NCI-H748 (cell line): ENCODE data around the gene RAB28.
A peak's percentile ranks its signal among the peaks of the same experiment; 100 is the strongest.
"Not testable (repeated sequence)": the region's sequence is repeated elsewhere in the genome, so short reads cannot be mapped to it uniquely, and the experiment has no call there.

Experiments
- DNase-seq: peaks from one replicate; lab custom pipeline; 2025; ENCODE audit not compliant: unreplicated experiment; lab: John Stamatoyannopoulos, UW

The RAB28 gene

GRCh38 chr4:13452927-13453579 is 31.1 kb downstream of the RAB28 start:
- DNase-seq = no peak

GRCh38 chr4:13449590-13449989 is 34.5 kb downstream of the RAB28 start:
- DNase-seq = no peak

GRCh38 chr4:13445841-13446790 is 38.0 kb downstream of the RAB28 start:
- DNase-seq = no peak

- no peak for DNase-seq
Measured at GRCh38 chr4:13441506-13441905, 42.6 kb downstream of the RAB28 start.

GRCh38 chr4:13436962-13437361 is 47.2 kb downstream of the RAB28 start:
- DNase-seq = no peak

- DNase-seq = no peak
Measured at GRCh38 chr4:13432453-13432852, 51.7 kb downstream of the RAB28 start.

- no peak for DNase-seq
Measured at GRCh38 chr4:13430834-13431568, 53.1 kb downstream of the RAB28 start.

- no peak for DNase-seq
Measured at GRCh38 chr4:13427599-13428325, 56.4 kb downstream of the RAB28 start.

GRCh38 chr4:13415068-13415785 is 68.9 kb downstream of the RAB28 start:
- DNase-seq = no peak

GRCh38 chr4:13413729-13414437 is 70.3 kb downstream of the RAB28 start:
- peak; percentile 1 for DNase-seq

GRCh38 chr4:13411942-13412341 is 72.2 kb downstream of the RAB28 start:
- no peak for DNase-seq

GRCh38 chr4:13409324-13409723 is 74.8 kb downstream of the RAB28 start:
- DNase-seq = no peak

GRCh38 chr4:13406156-13406555 is 78.0 kb downstream of the RAB28 start:
- not testable (repeated sequence) for DNase-seq

GRCh38 chr4:13403833-13404232 is 80.3 kb downstream of the RAB28 start:
- no peak for DNase-seq

- no peak for DNase-seq
Measured at GRCh38 chr4:13403326-13403725, 80.8 kb downstream of the RAB28 start.

- no peak for DNase-seq
Measured at GRCh38 chr4:13399257-13399656, 84.9 kb downstream of the RAB28 start.

- DNase-seq = no peak
Measured at GRCh38 chr4:13396161-13396560, 88.0 kb downstream of the RAB28 start.

- DNase-seq = not testable (repeated sequence)
Measured at GRCh38 chr4:13389901-13390300, 94.2 kb downstream of the RAB28 start.

- DNase-seq = no peak
Measured at GRCh38 chr4:13386405-13387107, 97.6 kb downstream of the RAB28 start.
